Astrocyte (in vitro differentiated cells and primary cell): ENCODE results near the gene KRTAP19-7.

Experiments
- EZH2 ChIP-seq: IDR thresholded peaks from 2 replicates; pipeline ENCODE4 v1.6.1; 2012; ENCODE audit warnings: mild to moderate bottlenecking, low read length, inconsistent platforms; ENCODE audit not compliant: insufficient read depth
- TF ChIP-seq, protein P1 (sequence below): IDR thresholded peaks from 2 replicates; pipeline ENCODE4 v1.5.1; 2011; ENCODE audit warnings: low read depth, mild to moderate bottlenecking, inconsistent platforms, low read length, moderate library complexity; ENCODE audit not compliant: insufficient read depth

DNA sequence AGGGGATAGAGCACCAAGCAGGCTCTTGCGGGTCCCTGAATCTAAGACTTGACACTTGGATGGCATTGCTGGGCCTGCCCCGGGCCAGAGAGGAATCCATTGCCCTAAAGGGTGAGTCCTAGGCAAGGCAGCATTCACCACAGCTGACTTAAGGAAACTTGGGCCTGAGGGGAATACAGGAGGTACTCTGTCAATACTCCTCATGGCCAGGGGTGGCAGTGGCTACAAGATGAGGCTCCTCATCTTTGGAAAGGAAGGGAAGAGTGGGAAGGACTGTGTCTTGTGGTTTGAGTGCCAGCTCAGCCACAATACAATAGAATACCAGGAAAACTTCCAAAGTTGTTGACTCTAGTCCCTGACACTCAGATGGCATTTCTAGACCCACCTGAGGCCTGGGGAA, 44.9 kb upstream of the KRTAP19-7 start:
- TF ChIP-seq, protein P1, sequence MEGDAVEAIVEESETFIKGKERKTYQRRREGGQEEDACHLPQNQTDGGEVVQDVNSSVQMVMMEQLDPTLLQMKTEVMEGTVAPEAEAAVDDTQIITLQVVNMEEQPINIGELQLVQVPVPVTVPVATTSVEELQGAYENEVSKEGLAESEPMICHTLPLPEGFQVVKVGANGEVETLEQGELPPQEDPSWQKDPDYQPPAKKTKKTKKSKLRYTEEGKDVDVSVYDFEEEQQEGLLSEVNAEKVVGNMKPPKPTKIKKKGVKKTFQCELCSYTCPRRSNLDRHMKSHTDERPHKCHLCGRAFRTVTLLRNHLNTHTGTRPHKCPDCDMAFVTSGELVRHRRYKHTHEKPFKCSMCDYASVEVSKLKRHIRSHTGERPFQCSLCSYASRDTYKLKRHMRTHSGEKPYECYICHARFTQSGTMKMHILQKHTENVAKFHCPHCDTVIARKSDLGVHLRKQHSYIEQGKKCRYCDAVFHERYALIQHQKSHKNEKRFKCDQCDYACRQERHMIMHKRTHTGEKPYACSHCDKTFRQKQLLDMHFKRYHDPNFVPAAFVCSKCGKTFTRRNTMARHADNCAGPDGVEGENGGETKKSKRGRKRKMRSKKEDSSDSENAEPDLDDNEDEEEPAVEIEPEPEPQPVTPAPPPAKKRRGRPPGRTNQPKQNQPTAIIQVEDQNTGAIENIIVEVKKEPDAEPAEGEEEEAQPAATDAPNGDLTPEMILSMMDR = no peak
- TF ChIP-seq EZH2 = no peak
